T-helper 17 cell (primary cell): ENCODE results near the gene BTBD7. TPM values are rescaled to one million over a fixed set of nuclear protein-coding genes. Genes with fewer than 3 reads are reported as not detected.
A peak's percentile ranks its signal among the peaks of the same experiment; 100 is the strongest.

Source experiments
- ATAC-seq: fragments of 150-1000 bp; cut with Tn5 transposase; 2 replicates; pipeline ENCODE4 v1.10.0; 2021; ENCODE audit warnings: mild to moderate bottlenecking, moderate library complexity
- DNase-seq, 3 donors: peaks; one replicate each; pipeline versions ENCODE4 v3.0.0 to v3.0.0-alpha.2; 2020 to 2021
- H3K9me3 ChIP-seq: one replicate; pipeline ENCODE4 v1.7.0; 2013; ENCODE audit warnings: low read length, mild to moderate bottlenecking; ENCODE audit not compliant: control insufficient read depth, poor library complexity, severe bottlenecking
- H3K27ac Mint-ChIP-seq: one replicate; pipeline ENCODE4 v1.8.0; 2022; ENCODE audit warnings: mild to moderate bottlenecking, moderate library complexity, mixed read lengths
- H3K27me3 Mint-ChIP-seq: one replicate; pipeline ENCODE4 v1.8.0; 2022; ENCODE audit warnings: mixed read lengths
- H3K36me3 Mint-ChIP-seq: one replicate; pipeline ENCODE4 v1.8.0; 2022; ENCODE audit warnings: low read depth, mixed read lengths
- H3K4me1 Mint-ChIP-seq: one replicate; pipeline ENCODE4 v1.8.0; 2022; ENCODE audit warnings: mild to moderate bottlenecking, mixed read lengths
- H3K4me3 Mint-ChIP-seq: one replicate; pipeline ENCODE4 v1.8.0; 2022; ENCODE audit warnings: mild to moderate bottlenecking, moderate library complexity, mixed read lengths
- total RNA-seq, 4 donors: library from RNA in 2 of 4; stranded (reverse) in 2 of 4; gene quantifications; one replicate each; pipeline ENCODE4 v1.2.3 and lab custom pipeline; 2022 to 2026

The BTBD7 gene
- total RNA-seq, 2 donors from 2014 or later = 22.5 to 22.8 TPM

DNA sequence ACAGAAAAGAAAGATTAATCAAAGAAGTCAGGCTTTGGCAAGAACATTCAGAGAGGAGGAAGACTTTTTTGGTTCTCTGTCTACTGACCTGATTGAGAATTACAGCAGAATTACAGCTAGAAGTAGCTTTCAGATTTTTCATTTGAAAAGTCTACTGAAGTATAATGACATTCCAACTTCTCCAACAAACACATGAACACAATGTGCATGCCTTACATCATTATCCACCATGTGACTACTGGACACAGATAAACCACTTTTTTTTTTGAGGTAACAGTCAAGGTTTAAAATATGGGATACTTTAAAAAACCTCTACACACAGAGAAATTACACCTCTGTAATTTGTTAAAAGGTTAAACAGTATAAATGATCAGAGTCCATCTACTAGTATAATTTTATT lies 12.3 kb downstream of the BTBD7 start:
- DNase-seq = no peak
- ATAC-seq = no peak
- Mint-ChIP-seq H3K36me3 (peaks cover 5% of the 10 kb centered on the region), H3K27ac (peak overlapping the region; percentile 47), H3K27me3 (no peaks in the 10 kb centered on the region), H3K4me3 (no peak overlapping the region), H3K4me1 (peaks cover 41% of the 10 kb centered on the region)
- no peaks in the 10 kb centered on the region for H3K9me3 ChIP-seq

DNA sequence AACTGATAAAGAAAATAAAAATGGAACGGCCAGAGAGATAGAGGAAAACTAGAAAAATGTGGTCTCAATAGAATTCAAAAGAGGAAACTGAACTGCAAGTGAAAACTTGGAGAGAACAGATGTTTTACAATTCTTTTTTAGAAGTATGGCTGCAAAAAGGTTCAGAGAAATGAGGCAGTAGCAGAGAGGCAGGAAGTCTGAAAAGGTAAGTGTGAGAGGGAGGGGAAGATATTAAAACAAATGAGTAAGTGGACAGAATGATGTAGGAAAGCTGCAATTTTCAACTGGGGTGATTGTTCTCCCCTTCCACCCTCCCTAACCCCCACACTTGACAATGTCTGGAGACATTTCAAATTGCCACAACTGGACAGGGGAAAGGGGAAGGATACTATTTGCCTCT lies 12.9 kb downstream of the BTBD7 start:
- no peak overlapping the region for H3K27ac Mint-ChIP-seq
- ATAC-seq (no peak), DNase-seq (no peak)
- H3K4me1 Mint-ChIP-seq = peaks cover 38% of the 10 kb centered on the region
- no peaks in the 10 kb centered on the region for H3K27me3 Mint-ChIP-seq
- no peaks in the 10 kb centered on the region for H3K9me3 ChIP-seq
- H3K4me3 Mint-ChIP-seq = peak overlapping the region; percentile 63
- peaks cover 5% of the 10 kb centered on the region for H3K36me3 Mint-ChIP-seq

DNA sequence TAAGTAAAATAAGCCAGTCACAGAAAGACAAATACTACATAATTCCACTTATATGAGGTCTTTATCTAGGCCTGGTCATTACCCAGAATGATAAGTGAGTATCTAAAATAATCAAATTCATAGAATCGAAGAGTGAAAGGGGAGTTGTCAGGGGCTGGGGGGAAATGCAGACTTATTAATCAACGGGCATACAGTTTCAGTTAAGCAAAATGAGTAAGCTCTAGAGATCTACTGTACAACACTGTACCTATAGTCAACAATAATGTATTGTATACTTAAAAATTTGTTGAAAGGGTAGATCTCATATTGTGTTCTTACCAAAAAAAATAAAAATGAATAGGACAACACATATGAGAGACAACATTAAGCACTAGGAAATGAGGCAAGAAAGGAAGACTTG lies 13.3 kb downstream of the BTBD7 start:
- H3K27me3 Mint-ChIP-seq = no peaks in the 10 kb centered on the region
- H3K9me3 ChIP-seq = no peaks in the 10 kb centered on the region
- ATAC-seq (no peak), DNase-seq (no peak)
- H3K27ac Mint-ChIP-seq = no peak overlapping the region
- no peak overlapping the region for H3K4me3 Mint-ChIP-seq
- peaks cover 34% of the 10 kb centered on the region for H3K4me1 Mint-ChIP-seq
- H3K36me3 Mint-ChIP-seq = peaks cover 2% of the 10 kb centered on the region

DNA sequence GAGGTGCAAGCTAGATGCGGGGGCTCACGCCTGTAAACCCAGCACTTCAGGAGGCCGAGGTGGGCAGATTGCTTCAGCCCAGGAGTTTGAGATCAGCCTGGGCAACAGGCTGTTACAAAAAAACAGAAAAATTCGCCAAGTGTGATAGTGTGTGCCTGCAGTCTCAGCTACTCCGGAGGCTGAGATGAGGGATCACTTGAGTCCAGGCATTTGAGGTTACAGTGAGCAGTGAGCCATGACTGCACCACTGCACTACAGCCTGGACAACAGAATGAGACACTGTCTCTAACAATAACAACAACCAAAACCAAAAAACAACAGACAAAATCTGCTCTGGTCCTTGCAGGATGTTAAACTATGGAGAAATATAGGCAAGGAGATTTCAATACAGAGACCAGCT lies 13.9 kb downstream of the BTBD7 start:
- H3K9me3 ChIP-seq = no peaks in the 10 kb centered on the region
- H3K4me3 Mint-ChIP-seq = peak overlapping the region; percentile 15
- H3K36me3 Mint-ChIP-seq = peaks cover 2% of the 10 kb centered on the region
- H3K27me3 Mint-ChIP-seq = no peaks in the 10 kb centered on the region
- ATAC-seq (no peak), DNase-seq (no peak)
- no peak overlapping the region for H3K27ac Mint-ChIP-seq
- H3K4me1 Mint-ChIP-seq = peaks cover 32% of the 10 kb centered on the region

DNA sequence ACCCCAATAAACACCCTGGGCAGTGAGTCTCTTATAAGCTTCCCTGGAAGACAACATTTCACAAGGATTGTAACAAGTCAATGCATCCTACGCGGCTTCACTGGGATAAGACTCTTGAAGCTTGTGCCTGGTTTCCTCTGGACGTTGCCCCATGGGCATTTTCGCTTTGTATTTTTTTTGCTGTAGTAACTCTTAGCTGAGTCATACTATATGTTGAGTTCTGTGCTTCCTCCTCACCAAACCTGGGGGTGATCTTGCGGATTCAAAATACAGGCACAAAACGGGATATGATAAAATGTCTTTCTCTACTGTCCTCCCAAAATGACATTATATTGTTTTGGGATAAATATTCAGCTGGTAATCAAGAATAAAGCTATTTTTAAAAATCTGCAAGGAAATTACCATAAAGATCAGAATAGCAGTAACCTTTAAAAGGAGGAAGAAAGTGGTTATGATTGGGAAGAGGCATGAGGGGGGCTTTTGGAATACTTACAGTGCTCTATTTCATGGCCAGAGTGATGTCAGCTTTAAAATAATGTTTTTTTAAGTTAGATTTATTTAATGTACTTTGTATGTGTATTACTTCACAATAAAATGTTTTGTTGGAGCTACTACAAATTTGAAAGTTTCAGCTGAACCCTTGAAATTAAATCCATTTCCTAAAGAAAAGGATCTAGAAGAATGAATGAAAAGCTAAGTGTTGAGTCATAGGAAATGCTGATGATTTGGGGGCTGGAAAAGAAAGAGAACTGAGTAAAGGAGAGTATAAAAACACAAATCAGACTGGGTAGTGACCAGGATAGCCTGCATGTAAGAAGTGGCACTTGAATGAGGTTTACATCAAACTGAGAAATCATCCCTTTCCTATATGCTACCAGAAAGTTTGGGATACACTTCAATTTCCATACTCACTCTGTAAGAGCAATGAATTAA lies 14.7 kb downstream of the BTBD7 start:
- Mint-ChIP-seq H3K27me3 (no peaks in the 10 kb centered on the region), H3K36me3 (peaks cover 2% of the 10 kb centered on the region), H3K4me1 (peaks cover 25% of the 10 kb centered on the region), H3K27ac (no peak overlapping the region), H3K4me3 (no peak overlapping the region)
- DNase-seq (no peak), ATAC-seq (no peak)
- no peaks in the 10 kb centered on the region for H3K9me3 ChIP-seq

DNA sequence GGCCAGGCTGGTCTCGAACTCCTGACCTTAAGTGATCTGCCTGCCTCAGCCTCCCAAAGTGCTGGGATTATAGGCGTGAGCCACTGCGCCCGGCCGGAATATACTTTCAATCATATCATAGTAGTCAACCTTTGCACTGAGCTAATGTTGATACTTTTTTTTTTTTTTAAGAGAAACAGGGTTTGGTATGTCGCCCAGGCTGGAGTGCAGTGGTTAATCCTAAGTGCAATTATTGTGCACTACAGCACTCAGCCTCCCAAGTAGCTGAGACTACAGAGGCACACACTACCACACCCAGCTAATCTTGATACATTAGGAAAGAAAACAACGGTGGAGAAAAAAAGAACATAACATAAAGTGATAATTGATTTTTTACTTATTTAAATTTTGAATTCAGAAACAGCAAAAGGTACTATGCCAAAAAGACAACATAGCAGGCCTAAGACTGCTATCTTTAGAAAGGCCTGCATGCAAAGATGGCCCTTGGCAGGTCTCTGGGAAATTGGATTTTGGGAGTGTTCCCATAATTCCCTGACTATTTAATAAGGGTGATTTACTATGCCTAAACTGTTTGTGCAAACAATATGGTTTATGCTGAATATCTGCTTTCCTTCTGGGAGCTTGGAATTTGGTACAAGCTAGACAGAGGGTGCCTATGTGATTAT lies 15.5 kb downstream of the BTBD7 start:
- Mint-ChIP-seq H3K27ac (no peak overlapping the region), H3K27me3 (no peaks in the 10 kb centered on the region), H3K4me3 (no peak overlapping the region), H3K36me3 (peaks cover 2% of the 10 kb centered on the region), H3K4me1 (peaks cover 27% of the 10 kb centered on the region)
- DNase-seq (no peak), ATAC-seq (no peak)
- H3K9me3 ChIP-seq = no peaks in the 10 kb centered on the region

DNA sequence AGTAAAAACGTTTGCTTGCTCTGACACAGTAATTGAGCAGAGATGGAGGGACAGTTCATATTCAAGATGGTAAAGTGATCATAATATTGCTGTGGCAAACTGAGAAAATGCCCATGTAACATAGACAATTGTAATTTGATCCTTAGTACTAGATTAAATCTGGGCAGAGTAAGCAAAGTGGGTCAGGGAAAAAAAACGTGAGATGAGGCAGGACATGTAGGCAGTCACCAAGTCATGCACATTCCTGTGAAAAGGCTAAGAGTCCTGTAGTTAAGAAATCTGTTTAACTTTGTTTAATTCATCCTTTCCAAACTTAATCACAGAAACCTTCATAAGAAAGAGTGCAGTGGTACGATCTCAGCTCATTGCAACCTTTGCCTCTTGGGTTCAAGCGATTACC lies 16.1 kb downstream of the BTBD7 start:
- Mint-ChIP-seq H3K27me3 (no peaks in the 10 kb centered on the region), H3K4me1 (peaks cover 26% of the 10 kb centered on the region), H3K27ac (no peak overlapping the region), H3K4me3 (no peak overlapping the region), H3K36me3 (peaks cover 2% of the 10 kb centered on the region)
- ATAC-seq = no peak
- no peak for DNase-seq
- H3K9me3 ChIP-seq = no peaks in the 10 kb centered on the region

DNA sequence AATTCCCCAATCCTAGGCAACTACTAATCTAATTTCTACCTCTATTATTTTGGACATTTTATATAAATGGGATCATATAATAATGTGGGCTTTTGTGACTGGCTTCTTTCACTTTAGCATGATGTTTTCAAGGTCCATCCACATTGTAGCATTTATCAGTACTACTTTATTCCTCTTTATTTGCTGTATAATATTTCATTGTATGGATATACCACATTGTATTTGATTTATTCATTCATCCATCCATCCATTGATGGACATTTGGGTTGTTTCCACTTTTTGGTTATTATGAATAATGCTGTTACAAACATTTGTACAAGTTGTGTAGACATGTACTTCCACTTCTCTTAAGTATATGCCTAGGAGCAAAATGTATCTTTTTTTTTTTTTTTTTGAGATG lies 17.3 kb downstream of the BTBD7 start:
- Mint-ChIP-seq H3K4me3 (no peak overlapping the region), H3K36me3 (peaks cover 2% of the 10 kb centered on the region), H3K27me3 (no peaks in the 10 kb centered on the region), H3K27ac (no peak overlapping the region), H3K4me1 (peaks cover 29% of the 10 kb centered on the region)
- ATAC-seq = no peak
- no peak for DNase-seq
- H3K9me3 ChIP-seq = no peaks in the 10 kb centered on the region

DNA sequence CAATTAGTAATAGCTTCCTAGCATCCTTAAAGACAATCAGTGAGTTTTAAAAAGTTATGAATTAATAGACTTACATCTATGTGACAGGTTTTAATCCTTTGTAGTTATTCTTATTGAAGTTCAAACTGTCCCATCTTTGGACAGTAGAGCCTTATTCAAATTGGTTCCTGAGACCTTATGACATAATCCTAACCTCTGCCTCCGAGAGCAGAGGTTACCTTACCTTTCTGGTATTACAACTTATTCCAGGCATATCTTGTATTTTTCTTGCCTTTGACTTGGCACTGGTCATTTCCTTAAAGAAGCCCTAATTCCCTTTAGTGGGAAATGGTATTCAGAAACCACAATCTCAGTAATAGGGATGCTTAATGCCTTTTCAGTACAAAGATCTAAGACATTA lies 21.8 kb downstream of the BTBD7 start:
- Mint-ChIP-seq H3K27me3 (no peaks in the 10 kb centered on the region), H3K4me3 (no peak overlapping the region), H3K27ac (no peak overlapping the region), H3K36me3 (no peaks in the 10 kb centered on the region), H3K4me1 (peaks cover 23% of the 10 kb centered on the region)
- H3K9me3 ChIP-seq = no peaks in the 10 kb centered on the region
- no peak for ATAC-seq
- DNase-seq = no peak

DNA sequence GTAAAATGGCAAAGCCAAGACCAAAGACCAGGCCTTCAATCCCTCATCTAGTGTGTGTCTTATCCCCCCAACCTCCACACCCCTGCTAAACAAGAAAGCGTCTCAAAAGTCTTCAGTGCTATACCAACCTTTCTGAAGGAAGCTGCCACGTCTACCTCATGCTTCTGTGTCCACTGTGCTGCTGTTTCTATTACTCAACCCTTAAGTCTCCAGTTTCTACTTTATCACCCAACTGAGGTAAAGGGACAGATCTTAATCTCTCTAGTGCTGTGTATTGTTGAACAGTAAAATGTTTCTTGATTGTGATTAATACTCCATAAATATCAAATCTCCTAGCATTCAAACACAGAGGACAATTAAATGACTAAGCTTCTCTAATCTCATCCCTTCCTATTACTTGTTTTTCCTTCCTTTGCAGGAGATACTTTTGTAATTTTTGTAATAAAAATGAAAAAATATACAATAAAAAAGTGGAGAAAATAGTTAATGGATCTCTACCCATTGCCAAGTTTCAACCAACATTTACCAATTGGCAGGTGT lies 23.3 kb downstream of the BTBD7 start:
- Mint-ChIP-seq H3K36me3 (no peaks in the 10 kb centered on the region), H3K4me3 (no peak overlapping the region), H3K4me1 (peaks cover 25% of the 10 kb centered on the region), H3K27ac (no peak overlapping the region), H3K27me3 (no peaks in the 10 kb centered on the region)
- DNase-seq (no peak), ATAC-seq (no peak)
- H3K9me3 ChIP-seq = no peaks in the 10 kb centered on the region

DNA sequence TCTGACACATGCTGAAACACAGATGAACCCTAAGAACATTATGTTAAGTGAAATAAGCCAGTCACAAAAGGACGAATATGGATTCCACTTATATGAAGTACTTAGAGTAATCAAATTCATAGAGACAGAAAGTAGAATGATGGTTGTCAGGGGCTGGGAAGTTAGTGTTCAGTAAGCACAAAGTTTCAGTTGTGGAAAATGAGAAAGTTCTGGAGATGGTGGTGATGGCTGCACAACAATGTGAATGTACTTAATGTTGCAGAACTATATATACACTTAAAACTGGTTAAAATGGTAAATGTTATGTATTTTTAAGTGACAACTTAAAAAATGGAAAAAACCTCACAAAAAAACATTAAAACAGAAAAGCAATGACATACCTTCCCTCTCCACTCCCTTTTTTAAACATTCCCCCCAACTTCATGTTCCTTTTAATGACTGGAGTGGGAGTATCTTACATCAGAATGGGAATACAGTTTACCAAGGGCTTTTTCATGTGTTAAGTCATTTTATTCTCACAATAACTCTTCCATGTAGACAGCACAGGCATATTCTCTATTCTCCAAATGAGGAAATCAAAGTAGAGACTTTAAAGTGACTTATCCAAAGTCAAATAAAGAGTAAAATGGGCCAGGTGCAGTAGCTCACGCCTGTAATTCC lies 24.0 kb downstream of the BTBD7 start:
- H3K9me3 ChIP-seq = no peaks in the 10 kb centered on the region

DNA sequence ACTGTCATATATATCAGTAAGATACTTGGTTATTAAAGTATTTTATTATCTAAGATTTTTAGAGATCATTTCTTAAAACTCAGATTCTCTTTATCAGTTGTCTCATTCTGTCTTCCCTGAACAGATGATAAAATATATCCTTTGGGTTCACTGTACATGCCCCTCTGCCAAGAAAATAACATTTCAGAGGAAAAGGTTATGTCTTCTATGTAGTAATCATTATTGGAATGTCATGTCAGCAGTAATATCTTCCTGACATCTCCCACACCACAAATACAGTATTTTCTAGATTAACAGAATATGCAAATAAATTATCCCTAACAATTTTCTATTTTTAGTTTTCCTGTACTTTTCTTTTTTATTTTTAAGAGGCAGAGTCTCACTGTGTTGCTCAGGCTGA lies 26.0 kb downstream of the BTBD7 start:
- no peaks in the 10 kb centered on the region for H3K27me3 Mint-ChIP-seq
- DNase-seq (no peak), ATAC-seq (no peak)
- no peak overlapping the region for H3K27ac Mint-ChIP-seq
- H3K4me3 Mint-ChIP-seq = no peak overlapping the region
- H3K9me3 ChIP-seq = no peaks in the 10 kb centered on the region
- H3K4me1 Mint-ChIP-seq = peaks cover 28% of the 10 kb centered on the region
- no peaks in the 10 kb centered on the region for H3K36me3 Mint-ChIP-seq

More for the DNA sequence above, 24.0 kb downstream of the BTBD7 start:
- ATAC-seq = no peak
- peaks cover 25% of the 10 kb centered on the region for H3K4me1 Mint-ChIP-seq
- H3K27ac Mint-ChIP-seq = no peak overlapping the region
- no peak overlapping the region for H3K4me3 Mint-ChIP-seq
- no peaks in the 10 kb centered on the region for H3K27me3 Mint-ChIP-seq
- DNase-seq = no peak
- no peaks in the 10 kb centered on the region for H3K36me3 Mint-ChIP-seq

DNA sequence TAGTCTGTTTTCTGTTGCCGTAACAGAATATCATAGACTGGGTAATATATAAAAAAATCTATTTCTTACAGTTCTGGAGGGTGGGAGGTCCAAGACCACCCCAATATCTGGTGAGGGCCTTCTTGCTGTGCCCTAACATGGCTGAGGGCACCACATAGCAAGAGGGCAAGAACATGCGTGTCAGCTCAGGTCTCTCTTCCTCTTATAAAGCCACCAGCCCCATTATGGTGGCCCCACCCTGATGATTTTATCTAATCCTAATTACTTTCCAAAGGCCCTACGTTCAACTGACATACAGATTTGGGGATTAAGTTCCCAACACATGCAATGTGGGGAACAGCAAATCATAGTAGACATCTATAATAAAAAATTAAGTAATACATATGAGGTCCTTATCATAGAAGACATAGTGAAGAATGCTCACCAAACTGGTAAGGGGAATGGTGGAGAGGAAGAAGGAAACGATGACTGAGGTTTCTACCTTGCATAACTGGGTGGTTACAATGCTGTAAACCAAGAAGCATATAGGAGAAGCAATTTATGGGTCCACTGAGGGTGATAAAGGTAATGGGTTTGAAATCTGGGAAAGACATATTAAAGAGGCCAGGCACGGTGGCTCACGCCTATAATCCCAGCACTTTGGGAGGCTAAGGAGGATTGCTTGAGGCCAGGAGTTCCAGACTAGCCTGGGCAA lies 27.0 kb downstream of the BTBD7 start:
- H3K4me1 Mint-ChIP-seq = peaks cover 26% of the 10 kb centered on the region
- ATAC-seq = no peak

More for the DNA sequence above, 27.0 kb downstream of the BTBD7 start:
- no peak overlapping the region for H3K27ac Mint-ChIP-seq
- no peak for DNase-seq
- no peaks in the 10 kb centered on the region for H3K27me3 Mint-ChIP-seq
- H3K9me3 ChIP-seq = no peaks in the 10 kb centered on the region
- H3K4me3 Mint-ChIP-seq = no peak overlapping the region
- no peaks in the 10 kb centered on the region for H3K36me3 Mint-ChIP-seq
